ENCODE data around the gene IBTK. TPM values are rescaled to one million over a fixed set of nuclear protein-coding genes. Genes with fewer than 3 reads are reported as not detected.

Gene IBTK
- total RNA-seq, 1 experiment from 2014 or later: 17.1 TPM

DNA sequence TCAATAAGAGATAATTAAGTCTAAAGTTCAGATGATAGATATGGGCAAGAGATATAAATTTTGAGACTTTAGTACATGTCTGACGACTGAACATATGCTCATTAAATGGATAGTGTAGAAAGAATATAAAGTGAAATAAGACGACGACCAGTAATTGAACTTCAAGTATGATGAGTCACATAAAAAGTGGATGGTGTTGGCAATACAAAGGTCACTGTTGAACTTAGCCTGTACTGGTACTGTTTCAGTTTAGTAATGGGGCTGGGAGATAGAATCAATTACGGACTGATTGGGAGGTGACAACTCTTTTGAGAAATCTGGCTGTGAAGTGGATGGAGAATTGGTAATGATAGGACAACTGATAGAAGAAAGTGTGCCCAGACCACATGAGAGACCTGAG is 68.1 kb downstream of the IBTK start:
- Histone ChIP-seq H2AFZ (ENCODE audit: low read length) (no peak overlapping the region), H3K23ac (ENCODE audit: insufficient read length, low read depth, low read length) (no peak overlapping the region), H3K4ac (ENCODE audit: low read depth, low read length) (no peak overlapping the region), H3K23me2 (ENCODE audit: insufficient read length, low read depth, low read length, poor library complexity, severe bottlenecking) (no peaks in the 10 kb centered on the region), H3K27ac (ENCODE audit: insufficient read length, low read depth, low read length) (no peak overlapping the region), H3K27me3 (ENCODE audit: insufficient read depth, low read length) (no peaks in the 10 kb centered on the region), H4K20me1 (ENCODE audit: control insufficient read depth, insufficient read depth, insufficient read length) (no peaks in the 10 kb centered on the region), H4K5ac (ENCODE audit: insufficient read length, low read depth, low read length) (no peak overlapping the region), H2BK12ac (ENCODE audit: insufficient read length, low read depth, low read length) (no peak overlapping the region), H2AK5ac (ENCODE audit: insufficient read length, low read length) (no peak overlapping the region), H4K8ac (replicated peaks; ENCODE audit: insufficient read length, low read depth, low read length) (no peak overlapping the region), H2BK20ac (ENCODE audit: low read depth, low read length, poor library complexity, severe bottlenecking) (no peak overlapping the region), H3K9me3 (ENCODE audit: control insufficient read depth, low read depth, low read length) (no peaks in the 10 kb centered on the region), H3K4me2 (ENCODE audit: insufficient read depth, insufficient read length, low read length) (no peak overlapping the region), H3K9ac (ENCODE audit: extremely low read depth, insufficient read length, low read length) (no peak overlapping the region), H3K18ac (ENCODE audit: insufficient read length, low read depth, low read length) (no peak overlapping the region), H3K4me1 (ENCODE audit: insufficient read depth, low read length) (no peaks in the 10 kb centered on the region), H3T11ph (ENCODE audit: low read length) (no peak overlapping the region), H3K56ac (ENCODE audit: insufficient read length, low read depth, low read length) (no peak overlapping the region), H4K91ac (ENCODE audit: insufficient read length, low read depth, low read length) (no peak overlapping the region), H3K79me2 (ENCODE audit: insufficient read depth, low read length) (no peaks in the 10 kb centered on the region), H2BK15ac (ENCODE audit: low read depth, low read length) (no peak overlapping the region), H2BK5ac (ENCODE audit: insufficient read length, low read length) (no peak overlapping the region), H3K14ac (ENCODE audit: insufficient read depth, low read length) (no peak overlapping the region), H3K79me1 (ENCODE audit: insufficient read depth, low read depth, low read length, poor library complexity, severe bottlenecking) (no peaks in the 10 kb centered on the region), H2BK120ac (ENCODE audit: low read depth, low read length, poor library complexity, severe bottlenecking) (no peak overlapping the region)
- Mint-ChIP-seq H3K9me3 (no peaks in the 10 kb centered on the region), H3K4me1 (no peaks in the 10 kb centered on the region), H3K27me3 (ENCODE audit: low read depth) (no peaks in the 10 kb centered on the region), H3K36me3 (ENCODE audit: insufficient read depth in 1 of 3, low read depth in 3 of 3) (peaks cover 5 to 41% (median 24%) of the 10 kb centered on the region in 3 experiments; a peak in 5 of 7 replicates), H3K27ac (no peak overlapping the region), H3K4me3 (no peak overlapping the region)
- WGBS (ENCODE audit: extremely low coverage, insufficient read length, low lambda C conversion rate): no CpG with 5 or more reads among the region's 4 CpGs
- DNase-seq: no peak
- TF ChIP-seq, protein P1, sequence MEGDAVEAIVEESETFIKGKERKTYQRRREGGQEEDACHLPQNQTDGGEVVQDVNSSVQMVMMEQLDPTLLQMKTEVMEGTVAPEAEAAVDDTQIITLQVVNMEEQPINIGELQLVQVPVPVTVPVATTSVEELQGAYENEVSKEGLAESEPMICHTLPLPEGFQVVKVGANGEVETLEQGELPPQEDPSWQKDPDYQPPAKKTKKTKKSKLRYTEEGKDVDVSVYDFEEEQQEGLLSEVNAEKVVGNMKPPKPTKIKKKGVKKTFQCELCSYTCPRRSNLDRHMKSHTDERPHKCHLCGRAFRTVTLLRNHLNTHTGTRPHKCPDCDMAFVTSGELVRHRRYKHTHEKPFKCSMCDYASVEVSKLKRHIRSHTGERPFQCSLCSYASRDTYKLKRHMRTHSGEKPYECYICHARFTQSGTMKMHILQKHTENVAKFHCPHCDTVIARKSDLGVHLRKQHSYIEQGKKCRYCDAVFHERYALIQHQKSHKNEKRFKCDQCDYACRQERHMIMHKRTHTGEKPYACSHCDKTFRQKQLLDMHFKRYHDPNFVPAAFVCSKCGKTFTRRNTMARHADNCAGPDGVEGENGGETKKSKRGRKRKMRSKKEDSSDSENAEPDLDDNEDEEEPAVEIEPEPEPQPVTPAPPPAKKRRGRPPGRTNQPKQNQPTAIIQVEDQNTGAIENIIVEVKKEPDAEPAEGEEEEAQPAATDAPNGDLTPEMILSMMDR (conservative IDR thresholded peaks at IDR 0.05): no peak

Data from H9 (cell line).